Natural killer cell (primary cell): ENCODE measurements around the gene OR1J1. TPM values are rescaled to one million over a fixed set of nuclear protein-coding genes. Genes with fewer than 3 reads are reported as not detected.

Source experiments
- ATAC-seq, 3 donors: fragments of 150-1000 bp in 2 of 3; fragments of 200-7000 bp in 1 of 3; cut with Tn5 transposase; 1 replicate in 1 of 3; 2 replicates in 2 of 3; pipeline ENCODE4 v1.10.0; 2021; ENCODE audit warnings: mild to moderate bottlenecking in 2 of 3, moderate library complexity in 2 of 3
- DNase-seq, 2 donors: peaks; one replicate each; pipeline versions ENCODE4 v3.0.0 to v3.0.0-alpha.2; 2013 to 2021; ENCODE audit warnings: mixed read lengths in 1 of 2
- H3K27ac ChIP-seq: one replicate; pipeline ENCODE4 v1.5.1; 2013; ENCODE audit warnings: mild to moderate bottlenecking, low read length
- H3K27me3 ChIP-seq: one replicate; pipeline ENCODE4 v1.6.1; 2013; ENCODE audit warnings: low read length; ENCODE audit not compliant: control insufficient read depth, insufficient read depth
- H3K36me3 ChIP-seq: one replicate; pipeline ENCODE4 v1.6.1; 2013; ENCODE audit warnings: low read length; ENCODE audit not compliant: control insufficient read depth, insufficient read depth
- H3K4me1 ChIP-seq: one replicate; pipeline ENCODE4 v1.6.1; 2013; ENCODE audit warnings: low read length; ENCODE audit not compliant: control insufficient read depth, insufficient read depth
- H3K4me3 ChIP-seq: one replicate; pipeline ENCODE4 v1.5.1; 2013; ENCODE audit warnings: low read length
- H3K9me3 ChIP-seq: one replicate; pipeline ENCODE4 v1.6.1; 2013; ENCODE audit warnings: low read length; ENCODE audit not compliant: control insufficient read depth, insufficient read depth
- H3K27ac Mint-ChIP-seq, 2 donors: one replicate each; pipeline ENCODE4 v1.8.0; 2022; ENCODE audit warnings: mild to moderate bottlenecking in 2 of 2, mixed read lengths in 2 of 2, moderate library complexity in 1 of 2
- H3K27me3 Mint-ChIP-seq, 2 donors: one replicate each; pipeline ENCODE4 v1.8.0; 2022; ENCODE audit warnings: low read depth in 2 of 2, mixed read lengths in 2 of 2
- H3K36me3 Mint-ChIP-seq: one replicate; pipeline ENCODE4 v1.8.0; 2022; ENCODE audit warnings: mixed read lengths
- H3K4me1 Mint-ChIP-seq, 2 donors: one replicate each; pipeline ENCODE4 v1.8.0; 2022; ENCODE audit warnings: mixed read lengths in 2 of 2
- H3K4me3 Mint-ChIP-seq: one replicate; pipeline ENCODE4 v1.8.0; 2022; ENCODE audit warnings: mild to moderate bottlenecking, moderate library complexity, mixed read lengths
- H3K9me3 Mint-ChIP-seq, 2 donors: one replicate each; pipeline ENCODE4 v1.8.0; 2022; ENCODE audit warnings: mixed read lengths in 2 of 2
- CTCF ChIP-seq: fragments of 200-600 bp; IDR thresholded peaks from one replicate; pipeline ENCODE4 v1.8.0; 2022; ENCODE audit warnings: antibody characterized with exemption
- WGBS: methylation state at CpG from one replicate; pipeline ENCODE4 v1.1.7; 2013; ENCODE audit warnings: missing lambda C conversion rate; ENCODE audit not compliant: insufficient coverage; 5-methylcytosine and 5-hydroxymethylcytosine counted together
- intact Hi-C: fragments of 100-400 bp; cut with micrococcal nuclease; formaldehyde crosslinking; loops from one replicate; pipeline ENCODE4 v1.14.2; 2022
- total RNA-seq, 4 donors: library from RNA; stranded (reverse); fragments of 120-200 nt in 1 of 4; gene quantifications; one replicate each; pipeline versions ENCODE4 v1.2.3 to v1.2.4, GENCODE V29; 2013 to 2022

OR1J1 gene
- total RNA-seq, 3 donors from 2014 or later (not counting 1 experiment from before 2014, with no cell fraction given) = not detected

GRCh38 chr9:122445155-122445749 is 32.5 kb downstream of the OR1J1 start:
- Histone ChIP-seq H3K27ac (no peak overlapping the region), H3K36me3 (no peaks in the 10 kb centered on the region), H3K4me1 (no peaks in the 10 kb centered on the region), H3K4me3 (no peak overlapping the region), H3K27me3 (no peaks in the 10 kb centered on the region), H3K9me3 (peaks cover 2% of the 10 kb centered on the region)
- WGBS = 100% methylated on average over 2 of the region's 2 CpGs
- H3K27me3 Mint-ChIP-seq = peaks cover 20 to 48% of the 10 kb centered on the region in 2 donors
- H3K4me1 Mint-ChIP-seq = no peaks in the 10 kb centered on the region
- no peak for TF ChIP-seq CTCF
- ATAC-seq = no peak
- no peaks in the 10 kb centered on the region for H3K36me3 Mint-ChIP-seq
- no peak overlapping the region for H3K27ac Mint-ChIP-seq
- intact Hi-C loops = no loop called here
- no peak for DNase-seq
- H3K4me3 Mint-ChIP-seq = no peak overlapping the region
- no peaks in the 10 kb centered on the region for H3K9me3 Mint-ChIP-seq

GRCh38 chr9:122444041-122444733 is 33.5 kb downstream of the OR1J1 start:
- no peaks in the 10 kb centered on the region for H3K4me1 ChIP-seq
- no peaks in the 10 kb centered on the region for H3K36me3 ChIP-seq
- Mint-ChIP-seq H3K4me3 (no peak overlapping the region), H3K36me3 (no peaks in the 10 kb centered on the region), H3K9me3 (no peaks in the 10 kb centered on the region), H3K4me1 (no peaks in the 10 kb centered on the region), H3K27me3 (peaks cover 20 to 48% of the 10 kb centered on the region in 2 donors), H3K27ac (no peak overlapping the region)
- H3K9me3 ChIP-seq = peaks cover 2% of the 10 kb centered on the region
- ATAC-seq = no peak
- DNase-seq = no peak
- WGBS = 75% methylated on average over 4 of the region's 5 CpGs
- no peak overlapping the region for H3K4me3 ChIP-seq
- H3K27ac ChIP-seq = no peak overlapping the region
- intact Hi-C loops = no loop called here
- TF ChIP-seq CTCF = no peak
- H3K27me3 ChIP-seq = no peaks in the 10 kb centered on the region

GRCh38 chr9:122442568-122442967 is 35.2 kb downstream of the OR1J1 start:
- H3K27ac ChIP-seq = no peak overlapping the region
- H3K4me1 ChIP-seq = no peaks in the 10 kb centered on the region
- intact Hi-C loops = no loop called here
- no peaks in the 10 kb centered on the region for H3K9me3 Mint-ChIP-seq
- ATAC-seq (no peak), DNase-seq (no peak)
- H3K4me3 Mint-ChIP-seq = no peak overlapping the region
- H3K27ac Mint-ChIP-seq = no peak overlapping the region
- H3K27me3 ChIP-seq = no peaks in the 10 kb centered on the region
- H3K4me3 ChIP-seq = no peak overlapping the region
- peaks cover 2% of the 10 kb centered on the region for H3K9me3 ChIP-seq
- no peaks in the 10 kb centered on the region for H3K4me1 Mint-ChIP-seq
- WGBS = no CpG with 5 or more reads among the region's 1 CpG
- no peak for TF ChIP-seq CTCF
- H3K36me3 Mint-ChIP-seq = no peaks in the 10 kb centered on the region
- H3K36me3 ChIP-seq = no peaks in the 10 kb centered on the region
- peaks cover 22 to 44% of the 10 kb centered on the region in 2 donors for H3K27me3 Mint-ChIP-seq

Other genes starting within 250 kb of the OR1J1 start
- not detected for gene LHX6, start 249.0 kb downstream of the OR1J1 start, total RNA-seq
- 10 to 100 TPM; 24.9 to 30.9 (median 29.7) TPM for gene RBM18, start 213.1 kb downstream of the OR1J1 start, total RNA-seq
- gene MRRF, start 213.0 kb downstream of the OR1J1 start, total RNA-seq = 10 to 100 TPM; 17.7 to 29.9 (median 21.3) TPM
- 10 to 100 TPM in 1 of 3 donors, 1 to 10 TPM in 2; 2.1 to 11.3 (median 9.2) TPM for gene PTGS1, start 106.9 kb downstream of the OR1J1 start, total RNA-seq
- not detected for gene OR1J2, start 32.9 kb upstream of the OR1J1 start, total RNA-seq
- gene OR1J4, start 41.2 kb upstream of the OR1J1 start, total RNA-seq = not detected
- not detected for gene OR1N1, start 49.4 kb upstream of the OR1J1 start, total RNA-seq
- gene OR1N2, start 75.2 kb upstream of the OR1J1 start, total RNA-seq = not detected
- gene OR1L8, start 105.5 kb upstream of the OR1J1 start, total RNA-seq = under 1 TPM in 1 of 3 donors, not detected in 2; 0.40 TPM
- gene OR1Q1, start 136.8 kb upstream of the OR1J1 start, total RNA-seq = not detected
- 1 to 10 TPM in 1 of 3 donors, under 1 TPM in 1, not detected in 1; 0.75 to 1.1 TPM for gene OR1B1, start 179.7 kb upstream of the OR1J1 start, total RNA-seq
- gene OR1L1, start 183.8 kb upstream of the OR1J1 start, total RNA-seq = not detected
- gene OR1L3, start 197.2 kb upstream of the OR1J1 start, total RNA-seq = not detected
- gene OR1L4, start 246.1 kb upstream of the OR1J1 start, total RNA-seq = not detected